HG02798 (cell line): Measurements from ENCODE around the gene BASP1.
A peak's percentile ranks its signal among the peaks of the same experiment; 100 is the strongest.
"Not testable (repeated sequence)": the region's sequence is repeated elsewhere in the genome, so short reads cannot be mapped to it uniquely, and the experiment has no call there.

Experiments used
- ATAC-seq: cut with Tn5 transposase; IDR thresholded peaks from one replicate; pipeline ENCODE4 v1.9.1; 2021; ENCODE audit warnings: mild to moderate bottlenecking; ENCODE audit not compliant: unreplicated experiment, poor library complexity

The BASP1 gene

DNA sequence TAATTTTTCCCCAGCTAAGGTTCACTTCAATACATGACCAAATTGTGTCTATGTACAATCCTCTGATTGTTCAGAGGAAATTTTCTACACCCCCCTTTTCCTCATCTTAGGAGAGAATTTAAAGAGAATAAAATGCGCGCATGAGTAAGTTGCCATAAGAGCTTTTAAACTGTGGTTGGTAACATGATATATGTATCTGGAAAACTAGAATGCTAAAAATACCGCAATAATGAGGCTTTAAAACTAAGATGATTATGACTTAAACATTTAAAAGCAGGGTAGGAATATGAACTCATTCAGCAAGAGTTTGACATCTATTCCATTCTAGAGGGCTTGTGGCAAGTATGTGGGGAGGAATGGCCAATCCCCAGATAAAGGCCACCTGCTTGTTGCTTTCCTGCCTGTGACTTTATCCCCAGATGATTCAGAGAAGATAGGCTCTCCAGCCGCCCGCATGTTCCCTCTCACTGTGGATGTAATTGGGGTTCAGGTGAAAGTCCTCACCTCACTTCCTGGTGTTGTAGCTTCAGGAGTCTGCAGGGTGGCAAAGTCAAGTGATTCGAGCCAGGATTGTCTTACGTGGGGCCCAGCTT lies 26.5 kb upstream of the BASP1 start:
- ATAC-seq: no peak

DNA sequence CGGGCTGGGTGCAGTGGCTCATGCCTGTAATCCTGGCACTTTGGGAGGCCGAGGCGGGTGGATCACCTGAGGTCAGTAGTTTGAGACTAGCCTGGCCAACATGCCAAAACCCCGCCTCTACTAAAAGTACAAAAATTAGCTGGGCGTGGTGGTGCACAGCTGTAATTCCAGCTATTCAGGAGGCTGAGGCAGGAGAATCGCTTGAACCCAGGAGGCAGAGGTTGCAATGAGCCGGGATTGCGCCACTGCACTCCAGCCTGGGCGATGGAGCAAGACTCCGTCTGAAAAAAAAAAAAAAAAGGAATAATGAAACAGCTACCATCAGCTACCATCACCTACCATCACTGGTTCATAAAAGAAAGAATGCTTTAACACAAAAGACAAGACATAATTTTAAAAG lies 25.9 kb upstream of the BASP1 start:
- not testable (repeated sequence) for ATAC-seq

DNA sequence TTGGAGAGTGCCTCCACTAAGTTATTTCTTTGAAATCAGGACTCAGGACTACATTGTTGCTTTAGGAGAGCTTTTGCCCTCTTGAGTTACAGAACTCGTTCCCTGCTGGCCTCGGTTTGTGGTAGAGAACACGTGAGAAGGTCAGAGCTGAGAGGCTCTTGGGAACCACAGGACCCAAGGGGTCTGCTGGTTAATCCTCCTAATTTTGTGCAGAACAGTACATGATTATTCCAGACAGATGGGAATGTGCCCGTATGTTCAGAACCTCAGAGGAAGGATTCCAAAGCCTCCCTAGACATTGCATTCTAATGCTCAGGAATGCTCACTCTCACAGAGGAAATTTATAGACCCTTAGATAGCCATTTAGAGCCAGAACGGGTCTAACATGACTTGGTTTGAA lies 25.2 kb upstream of the BASP1 start:
- ATAC-seq: no peak

DNA sequence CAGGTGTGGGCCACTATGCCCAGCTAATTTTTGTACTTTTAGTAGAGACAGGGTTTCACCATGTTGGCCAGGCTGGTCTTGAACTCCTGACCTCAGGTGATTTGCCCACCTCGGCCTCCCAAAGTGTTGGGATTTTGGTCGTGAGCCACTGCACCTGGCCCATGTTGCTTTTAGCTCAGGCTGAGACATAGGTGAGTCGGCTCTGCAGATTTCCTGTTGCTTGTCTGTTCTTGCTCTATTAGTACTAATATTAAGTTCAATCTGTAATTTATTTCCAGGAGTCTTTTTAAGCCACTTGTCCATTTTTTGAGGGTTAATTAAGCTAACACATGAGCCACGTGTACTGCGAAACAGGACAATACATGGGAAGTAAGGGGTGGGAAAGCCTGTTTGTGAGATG lies 21.4 kb upstream of the BASP1 start:
- ATAC-seq: no peak

DNA sequence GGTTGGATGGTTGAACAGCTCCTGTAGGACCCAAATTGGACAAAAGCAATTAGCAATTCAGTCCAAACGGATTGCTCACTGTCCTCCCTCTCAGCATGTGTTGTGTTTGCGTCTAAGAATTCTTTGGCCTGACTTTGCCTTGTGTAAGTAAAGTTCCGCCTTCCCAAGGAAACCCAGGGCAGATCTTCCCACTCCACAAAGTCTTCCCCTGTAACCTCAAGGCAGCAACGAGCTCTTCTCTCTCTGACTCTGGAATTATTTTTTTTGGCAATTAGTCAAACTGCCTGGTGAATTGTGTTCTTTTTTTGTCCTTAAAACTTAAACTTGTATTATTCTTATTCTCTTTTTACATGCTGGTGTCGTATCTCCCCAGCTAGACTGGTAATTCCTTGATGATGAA lies 20.7 kb upstream of the BASP1 start:
- ATAC-seq: no peak

DNA sequence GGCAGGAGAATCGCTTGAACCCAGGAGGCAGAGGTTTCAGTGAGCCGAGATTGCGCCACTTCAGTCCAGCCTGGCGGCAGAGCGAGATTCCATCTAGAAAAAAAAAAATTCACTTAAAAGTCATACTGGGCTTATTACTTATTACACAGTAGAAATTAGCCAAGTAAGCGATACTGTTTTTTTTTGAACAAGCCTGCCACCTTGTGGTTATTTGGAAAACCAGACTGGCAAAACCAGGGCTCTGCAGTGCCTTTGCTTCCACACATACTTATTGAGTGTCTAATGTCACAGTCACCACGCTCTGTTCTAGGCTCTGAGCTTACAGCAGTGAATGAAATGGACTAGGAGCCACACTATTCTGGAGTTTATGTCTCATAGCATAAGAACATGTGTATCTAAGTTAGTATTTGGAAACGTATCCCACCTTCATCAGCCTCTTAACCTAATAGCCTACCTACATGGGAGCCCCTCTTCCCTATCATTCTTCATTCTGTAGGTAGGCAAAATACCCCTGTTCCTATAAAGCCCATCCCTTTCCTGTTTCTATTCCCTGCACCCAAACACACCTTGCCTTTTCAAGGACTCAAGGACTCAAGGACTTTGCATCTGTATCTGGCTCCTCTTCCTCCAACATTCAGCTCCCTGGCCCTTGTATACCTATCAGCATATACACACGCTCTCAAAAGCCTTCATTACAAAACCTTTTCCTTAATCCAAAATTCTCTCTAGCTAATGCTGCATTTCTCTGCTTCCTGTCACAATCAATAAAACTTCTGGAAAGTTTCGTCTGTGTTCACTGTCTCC lies 13.9 kb upstream of the BASP1 start:
- peak; percentile 86 for ATAC-seq

DNA sequence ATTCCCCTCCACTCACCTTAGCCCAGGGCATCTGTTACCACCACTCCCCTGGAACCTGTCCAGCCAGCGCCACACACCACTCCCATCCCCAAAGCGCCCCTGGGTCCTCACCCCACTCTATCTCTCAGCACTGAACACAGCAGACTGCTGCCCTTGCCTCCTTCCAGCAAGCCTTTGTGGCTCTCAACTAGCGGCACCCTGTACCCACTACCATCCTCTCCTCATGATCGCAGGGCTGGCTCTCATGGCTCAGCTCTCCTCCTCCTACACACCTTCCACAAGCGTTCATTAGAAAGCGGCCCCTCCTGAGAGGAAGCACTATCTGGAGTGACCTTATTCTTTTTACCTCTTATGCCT lies 13.3 kb upstream of the BASP1 start:
- no peak for ATAC-seq

DNA sequence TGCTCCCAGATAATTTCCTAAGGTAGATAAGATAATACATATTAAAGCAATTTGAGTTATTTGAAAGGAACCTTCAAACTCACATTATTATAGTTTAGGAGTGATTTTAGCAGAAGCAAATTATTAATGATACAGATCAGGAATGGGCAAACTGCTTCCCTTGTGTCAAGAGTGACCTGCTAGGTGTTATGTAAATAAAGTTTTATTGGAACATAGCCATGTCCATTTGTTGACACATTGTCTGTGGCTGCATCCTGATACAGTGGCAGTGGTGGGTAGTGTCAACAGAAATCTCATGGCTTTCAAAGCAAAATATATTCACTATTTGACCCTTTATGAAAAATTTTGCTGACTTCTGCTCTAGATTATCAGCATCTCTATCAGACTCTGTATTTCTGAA lies 11.4 kb upstream of the BASP1 start:
- ATAC-seq: no peak

DNA sequence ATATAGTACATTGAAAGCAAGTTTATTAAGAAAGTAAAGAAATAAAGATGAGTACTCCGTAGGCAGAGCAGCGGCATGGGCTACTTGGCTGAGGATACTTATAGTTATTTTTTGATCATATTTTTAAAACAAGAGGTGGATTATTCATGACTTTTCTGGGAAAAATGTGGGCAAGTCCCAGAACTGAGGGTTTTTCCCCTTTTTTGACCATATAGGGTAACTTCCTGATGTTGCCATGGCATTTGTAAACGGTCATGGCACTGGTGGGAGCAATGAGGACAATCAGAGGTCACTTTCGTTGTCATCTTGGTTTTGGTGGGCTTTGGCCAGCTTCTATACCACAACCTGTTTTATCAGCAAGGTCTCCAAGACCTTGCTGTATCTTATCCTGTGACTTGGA lies 5.2 kb upstream of the BASP1 start:
- ATAC-seq: no peak

DNA sequence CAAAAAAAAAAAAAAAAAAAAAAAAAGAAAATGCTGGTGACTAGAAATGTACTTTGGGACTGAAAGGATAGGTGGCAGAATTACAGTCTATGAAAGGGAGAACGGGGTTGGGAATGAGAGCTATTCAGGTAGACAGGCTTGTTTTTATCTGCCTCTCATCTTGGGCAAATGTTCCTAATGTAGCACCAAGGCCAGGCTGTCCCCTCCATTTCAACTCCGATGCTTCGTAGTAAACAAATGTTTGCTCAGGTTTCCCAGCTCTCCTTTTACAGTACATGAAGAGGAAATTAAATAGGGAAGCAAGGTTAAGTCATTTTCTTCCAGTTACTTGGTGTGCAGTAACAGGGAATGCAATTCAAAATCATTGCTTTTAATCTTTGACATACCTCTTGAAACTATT lies 4.4 kb upstream of the BASP1 start:
- no peak for ATAC-seq

DNA sequence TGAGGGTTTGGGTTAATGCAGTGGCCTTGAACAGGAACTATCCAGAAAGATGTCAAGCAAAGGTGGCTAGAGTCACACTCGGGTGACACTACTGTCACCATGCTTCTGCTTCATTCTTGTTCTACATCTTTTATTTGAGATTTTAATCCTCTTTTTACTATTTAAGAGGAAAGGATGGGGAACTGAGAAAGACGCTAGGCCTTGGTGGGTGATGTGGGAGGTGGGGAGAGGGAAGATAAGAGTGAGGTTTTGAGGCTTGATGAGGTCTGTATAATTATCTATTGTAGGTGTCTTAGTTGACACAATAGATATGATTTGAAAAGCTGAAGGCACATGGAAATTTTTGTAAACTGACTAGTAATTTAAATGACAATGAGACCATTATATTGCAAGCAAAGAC lies 3.5 kb upstream of the BASP1 start:
- no peak for ATAC-seq

DNA sequence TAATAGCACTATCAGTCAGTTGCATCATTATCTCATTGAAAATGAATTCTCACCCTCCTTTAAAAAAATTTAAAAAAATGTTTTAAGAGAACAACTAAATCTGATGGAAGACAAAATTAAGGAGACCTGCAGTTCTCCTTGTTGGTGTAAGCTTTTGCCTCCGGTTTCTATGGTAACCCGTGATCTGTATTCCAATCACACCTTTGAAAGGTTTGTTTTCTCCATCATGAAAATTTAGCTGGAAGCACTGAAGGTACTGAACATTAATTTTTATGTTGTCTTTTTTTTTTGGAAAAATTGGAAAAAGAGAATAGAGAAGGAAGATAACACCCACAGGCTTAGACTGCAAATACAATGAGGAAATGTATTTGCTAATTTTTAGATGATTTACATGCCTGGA lies 2.5 kb upstream of the BASP1 start:
- no peak for ATAC-seq

DNA sequence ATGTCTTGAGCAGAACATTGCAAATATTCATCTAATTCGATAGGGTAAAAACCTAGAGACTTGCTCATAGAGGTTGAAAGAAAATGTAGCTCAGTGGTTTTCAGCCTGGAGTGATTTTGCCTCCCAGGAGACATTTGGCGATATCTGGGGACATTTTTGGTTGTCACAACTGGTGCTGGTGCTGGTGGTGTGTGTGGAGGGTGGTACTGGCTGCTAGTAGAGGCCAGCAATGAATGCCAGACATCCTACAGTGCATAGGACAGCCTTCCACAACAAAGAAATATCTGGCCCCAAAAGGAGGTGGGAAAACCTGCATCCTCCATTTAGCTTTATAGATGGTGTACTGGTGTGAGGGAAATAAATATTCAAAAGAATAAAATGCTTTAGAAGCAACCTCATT lies 2.1 kb upstream of the BASP1 start:
- ATAC-seq: no peak

DNA sequence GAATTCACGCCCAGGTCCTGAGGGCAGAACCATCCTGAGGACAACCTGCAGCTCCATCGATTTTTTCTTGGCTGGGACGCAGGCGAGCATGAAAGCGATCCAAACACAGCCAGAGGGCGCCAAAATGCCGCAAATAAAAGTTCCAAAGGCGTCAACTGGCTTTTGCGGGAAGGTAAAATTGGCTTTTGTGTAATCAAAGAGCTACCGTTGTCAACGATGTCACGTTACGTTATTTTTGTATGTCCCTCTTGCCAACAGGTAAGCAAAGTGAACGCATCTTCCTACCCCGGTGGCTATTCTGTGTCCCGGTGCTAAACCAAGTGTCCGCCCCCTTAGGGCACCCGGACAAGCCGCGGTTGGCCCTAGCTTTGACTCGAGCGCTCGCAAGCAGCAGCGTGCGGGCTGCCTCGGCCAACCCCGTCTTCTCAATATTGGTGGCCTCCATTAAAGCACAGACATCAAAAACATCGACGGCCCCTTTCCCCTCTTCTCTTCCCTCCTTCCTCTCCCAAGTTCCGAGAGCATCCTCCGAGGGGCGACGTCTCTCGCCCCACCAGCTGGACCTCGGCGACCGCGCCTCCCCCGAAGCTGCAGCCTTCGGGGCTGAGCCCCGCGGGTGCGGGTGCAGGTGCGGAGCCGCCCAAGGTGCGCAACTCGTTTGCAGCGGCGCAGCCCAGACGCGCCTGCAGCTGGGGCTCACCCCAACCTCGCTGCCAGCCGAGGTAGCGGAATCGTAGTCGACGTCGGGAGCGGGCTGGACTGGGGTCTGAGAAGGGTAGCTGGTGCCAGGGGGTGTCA lies 1.1 kb upstream of the BASP1 start:
- ATAC-seq: peak; percentile 49

DNA sequence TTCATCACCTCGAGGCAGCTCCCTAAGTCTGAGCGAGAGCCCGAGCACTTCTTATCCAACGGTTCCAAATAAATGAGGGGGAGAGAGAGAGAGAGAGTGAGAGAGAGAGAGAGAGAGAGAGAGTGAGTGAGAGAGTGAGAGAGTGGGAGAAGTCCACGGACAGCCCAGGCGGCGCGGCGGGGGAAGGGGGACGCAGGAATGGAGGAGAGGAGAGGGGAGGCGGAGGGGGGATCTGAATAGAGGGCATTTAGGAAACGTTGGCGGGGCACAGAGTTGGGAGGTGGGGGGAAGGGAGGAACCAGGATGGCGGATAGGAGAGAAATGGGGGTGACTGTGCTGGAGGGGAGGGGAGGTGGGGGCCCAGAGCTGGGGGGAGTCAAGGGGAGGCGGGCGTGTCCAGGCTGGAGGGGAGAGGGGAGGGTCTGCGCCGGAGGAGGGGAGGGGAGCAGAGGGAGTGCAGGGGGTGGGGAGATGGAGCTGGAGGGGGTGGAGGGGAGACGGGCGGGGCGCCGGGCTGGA lies 398 bp upstream of the BASP1 start:
- no peak for ATAC-seq

DNA sequence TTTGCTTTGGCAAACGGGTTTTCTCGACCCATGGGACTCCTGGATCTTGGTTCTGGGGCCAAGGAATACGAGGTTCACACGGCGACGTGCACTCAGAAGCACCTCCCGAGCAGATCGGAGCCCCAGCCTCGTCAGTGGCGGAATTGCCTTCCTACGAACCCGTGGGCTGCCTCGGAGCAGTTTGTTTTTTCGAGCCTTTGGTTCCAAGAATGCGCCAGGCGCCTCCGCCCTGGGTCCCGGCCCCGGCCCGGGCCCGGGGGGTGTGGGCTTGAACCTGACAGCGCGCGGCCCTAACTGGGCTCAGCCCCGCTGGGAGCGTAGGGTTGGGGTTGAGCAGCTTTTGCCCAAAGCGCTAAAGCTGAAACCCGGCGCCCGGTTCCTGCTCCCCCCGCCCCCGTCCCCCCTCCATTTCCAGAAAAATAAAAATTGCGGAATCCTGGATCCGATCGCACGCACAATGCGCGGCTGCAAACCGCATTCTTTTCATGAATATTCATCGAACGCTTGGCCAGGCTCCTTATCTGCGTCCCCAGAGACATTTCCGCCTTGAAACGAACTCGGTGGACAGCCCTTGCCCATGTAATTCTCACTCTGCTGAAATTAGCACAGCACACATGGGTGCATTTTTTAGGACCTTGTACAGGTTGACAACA lies 1.0 kb downstream of the BASP1 start:
- ATAC-seq: peak; percentile 23

DNA sequence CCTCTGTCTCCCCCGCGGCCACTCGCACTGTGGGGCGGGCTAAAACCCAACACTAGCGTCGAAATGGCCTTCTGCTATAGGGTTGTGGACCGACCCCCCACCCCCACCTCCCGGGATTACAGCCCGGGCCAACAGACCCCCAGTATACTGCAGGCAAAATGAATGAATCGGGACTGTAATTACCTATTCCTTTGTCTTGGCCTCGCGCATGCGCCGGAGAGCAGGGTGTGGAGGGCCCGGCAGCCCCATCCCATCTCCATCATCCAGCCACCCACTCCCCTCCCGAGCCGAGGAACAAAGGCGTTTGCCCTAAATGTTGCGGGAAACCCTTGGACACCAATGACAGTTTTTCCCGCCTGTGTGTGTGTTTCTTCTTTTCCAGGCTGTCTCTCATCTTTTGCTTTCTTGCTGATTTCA lies 1.6 kb downstream of the BASP1 start:
- peak; percentile 14 for ATAC-seq

DNA sequence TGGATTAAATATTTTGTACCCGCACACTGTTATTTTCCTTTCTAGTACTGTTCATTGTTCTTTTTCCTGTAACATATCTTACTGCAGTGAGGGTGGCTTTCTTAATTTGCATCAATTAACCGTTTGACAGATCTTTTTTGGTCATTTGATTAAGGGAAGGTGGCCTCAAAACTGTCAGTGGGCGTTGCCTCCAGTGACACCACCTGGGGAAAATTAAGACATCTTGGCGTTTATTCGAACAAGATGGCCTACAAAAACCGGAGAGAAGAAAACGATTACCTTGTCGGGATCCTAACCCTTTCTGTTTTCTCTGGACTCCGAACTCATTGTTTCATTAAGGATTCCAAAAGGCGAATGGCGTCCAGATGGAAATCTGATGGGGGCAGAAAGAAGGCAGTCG lies 2.0 kb downstream of the BASP1 start:
- ATAC-seq: no peak

DNA sequence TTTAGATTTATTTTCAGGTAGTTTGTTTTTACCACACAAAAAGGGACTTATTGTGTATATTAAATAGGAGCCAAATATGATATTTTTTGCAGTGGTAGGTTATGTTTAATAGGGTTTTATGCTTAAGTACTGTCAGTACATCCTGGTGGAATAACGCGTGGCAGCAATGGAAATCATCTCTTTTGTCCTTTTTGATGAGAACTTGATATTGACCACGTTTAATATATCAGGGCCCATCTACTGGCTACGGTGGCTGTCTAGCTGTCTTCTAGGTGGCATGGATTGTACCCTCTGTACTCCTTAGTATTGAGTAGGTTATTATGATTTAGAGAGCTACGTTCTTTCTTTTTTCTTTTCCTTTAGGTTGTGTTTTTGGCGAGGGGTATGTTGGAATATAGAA lies 2.6 kb downstream of the BASP1 start:
- ATAC-seq: no peak

DNA sequence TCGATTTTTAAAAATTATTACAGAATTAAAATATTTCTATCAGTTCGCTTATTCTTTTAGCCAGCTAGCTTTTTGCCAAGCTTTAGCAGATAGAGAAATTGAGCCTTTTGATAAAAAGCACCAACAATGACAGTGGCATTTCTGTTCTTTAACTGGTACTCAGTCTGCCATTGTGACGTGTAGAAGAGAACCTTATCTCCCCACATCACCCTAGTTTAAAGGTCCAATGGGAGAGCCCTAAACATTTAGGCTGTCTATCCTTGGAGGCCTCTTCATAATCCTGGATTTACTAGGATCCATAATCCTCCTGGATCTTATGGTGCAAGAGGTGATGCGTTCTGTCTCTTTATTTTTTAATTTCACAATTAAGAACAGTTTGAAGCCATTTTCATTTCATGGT lies 3.0 kb downstream of the BASP1 start:
- no peak for ATAC-seq
